HepG2 (cell line): ENCODE measurements around the gene TRIM67.

Experiments used
- CHCHD3 ChIP-seq: sonication (generic); formaldehyde crosslinking; IDR thresholded peaks from 2 replicates; pipeline ENCODE4 v1.8.0; 2022; ENCODE audit warnings: mild to moderate bottlenecking, missing genetic modification reagents, moderate library complexity
- HMGA1 ChIP-seq: sonication (generic); formaldehyde crosslinking; conservative IDR thresholded peaks from 2 replicates; pipeline ENCODE4 v1.4.0; 2020; ENCODE audit warnings: missing genetic modification reagents
- KLF6 ChIP-seq: IDR thresholded peaks from 2 replicates; pipeline ENCODE4 v1.8.0; 2016; ENCODE audit warnings: missing biosample characterization, missing genetic modification reagents
- NRL ChIP-seq: sonication (generic); formaldehyde crosslinking; IDR thresholded peaks from 2 replicates; pipeline ENCODE4 v1.5.0; 2020; ENCODE audit warnings: missing genetic modification reagents, mild to moderate bottlenecking, moderate library complexity, borderline replicate concordance
- SP1 ChIP-seq, 2 experiments: fragments of 450-650 bp in 1 of 2; sonication (generic) in 1 of 2; formaldehyde crosslinking in 1 of 2; IDR thresholded peaks; 2 replicates each; pipeline versions ENCODE4 v1.4.0 to v1.6.1; 2016 to 2020; ENCODE audit warnings: missing genetic modification reagents in 1 of 2
- YY1 ChIP-seq: IDR thresholded peaks from 2 replicates; pipeline ENCODE4 v1.6.1; 2011; ENCODE audit warnings: low read length, low read depth, moderate library complexity, mild to moderate bottlenecking; ENCODE audit not compliant: insufficient read depth, insufficient replicate concordance

- no peak for TF ChIP-seq HMGA1 (CRISPR knock-in tag)
- TF ChIP-seq YY1, result no peak
- no peak for TF ChIP-seq NRL (CRISPR knock-in tag)
- TF ChIP-seq SP1 (IDR thresholded peaks at IDR 0.05), result no peak
- TF ChIP-seq SP1 (CRISPR knock-in tag; IDR thresholded peaks at IDR 0.05), result no peak
- TF ChIP-seq CHCHD3 (CRISPR knock-in tag), result no peak
- TF ChIP-seq KLF6, result no peak
Measured at GRCh38 chr1:231200388-231201031, 38.7 kb downstream of the TRIM67 start.
